Fibroblast of lung (primary cell): ENCODE data around the gene MBTPS2. TPM values are rescaled to one million over a fixed set of nuclear protein-coding genes. Genes with fewer than 3 reads are reported as not detected.
A peak's percentile ranks its signal among the peaks of the same experiment; 100 is the strongest.
"Not testable (repeated sequence)": the region's sequence is repeated elsewhere in the genome, so short reads cannot be mapped to it uniquely, and the experiment has no call there.

Experiments
- DNase-seq, 2 donors: peaks; one replicate each; pipeline versions ENCODE4 v3.0.0 to v3.0.0-alpha.2; 2010; ENCODE audit warnings: low read depth in 2 of 2
- H2AFZ ChIP-seq: 2 replicates; pipeline ENCODE4 v1.5.1; 2012; ENCODE audit warnings: low read length, control low read depth, inconsistent platforms
- H3K27ac ChIP-seq: 2 replicates; pipeline ENCODE4 v1.5.1; 2011; ENCODE audit warnings: low read length, control low read depth; ENCODE audit not compliant: insufficient read depth
- H3K27me3 ChIP-seq: 2 replicates; pipeline ENCODE4 v1.5.1; 2011; ENCODE audit warnings: mild to moderate bottlenecking, low read length; ENCODE audit not compliant: control insufficient read depth, insufficient read depth
- H3K36me3 ChIP-seq: 2 replicates; pipeline ENCODE4 v1.5.1; 2011; ENCODE audit warnings: low read length; ENCODE audit not compliant: control insufficient read depth, insufficient read depth
- H3K4me1 ChIP-seq: 2 replicates; pipeline ENCODE4 v1.5.1; 2011; ENCODE audit warnings: low read length; ENCODE audit not compliant: control insufficient read depth, insufficient read depth; ENCODE audit errors: extremely low read depth
- H3K4me2 ChIP-seq: 2 replicates; pipeline ENCODE4 v1.5.1; 2011; ENCODE audit warnings: low read length, control low read depth; ENCODE audit not compliant: insufficient read depth; ENCODE audit errors: extremely low read depth
- H3K4me3 ChIP-seq, 4 experiments: fragments of 200-600 bp in 1 of 4; sonication (generic) in 1 of 4; replicated peaks in 1 of 4; 2 replicates each; pipeline ENCODE4 v1.5.1; 2011 to 2016; ENCODE audit warnings: low read length in 4 of 4, low read depth in 3 of 4, mild to moderate bottlenecking in 3 of 4, control low read depth in 2 of 4, inconsistent platforms in 1 of 4, mixed read lengths in 1 of 4; ENCODE audit not compliant: insufficient read depth in 1 of 4; ENCODE audit errors: control extremely low read depth in 1 of 4
- H3K79me2 ChIP-seq: 2 replicates; pipeline ENCODE4 v1.5.1; 2012; ENCODE audit warnings: mild to moderate bottlenecking, low read length, inconsistent platforms; ENCODE audit not compliant: control insufficient read depth, insufficient read depth
- H3K9ac ChIP-seq: 2 replicates; pipeline ENCODE4 v1.5.1; 2011; ENCODE audit warnings: mild to moderate bottlenecking, low read length, control low read depth; ENCODE audit not compliant: insufficient read depth
- H3K9me3 ChIP-seq: 2 replicates; pipeline ENCODE4 v1.5.1; 2012; ENCODE audit warnings: low read depth, low read length; ENCODE audit not compliant: control insufficient read depth, insufficient read depth
- H4K20me1 ChIP-seq: 2 replicates; pipeline ENCODE4 v1.5.1; 2011; ENCODE audit warnings: low read length; ENCODE audit not compliant: control insufficient read depth, insufficient read depth; ENCODE audit errors: extremely low read depth
- EZH2 ChIP-seq: IDR thresholded peaks from 2 replicates; pipeline ENCODE4 v1.5.1; 2012; ENCODE audit warnings: low read length, control low read depth, mild to moderate bottlenecking; ENCODE audit errors: missing control alignments
- polyA plus RNA-seq, 2 donors: library from polyadenylated mRNA; depleted of rRNA in 1 of 2; stranded (reverse) in 1 of 2; unstranded in 1 of 2; fragments of >200 nt; gene quantifications; 2 replicates each; pipeline ENCODE4 v1.2.1, GENCODE V29; 2011 to 2012; ENCODE audit warnings: missing spikeins in 1 of 2
- total RNA-seq: library from RNA; depleted of rRNA; stranded (reverse); fragments of >200 nt; gene quantifications from 2 replicates; pipeline ENCODE4 v1.2.1, GENCODE V29; 2014
- TF ChIP-seq, protein P1 (sequence below), 2 donors: IDR thresholded peaks in 1 of 2; conservative IDR thresholded peaks in 1 of 2; 1 replicate in 1 of 2; 2 replicates in 1 of 2; pipeline ENCODE4 v1.5.1; 2011 to 2012; ENCODE audit warnings: low read length in 2 of 2, control low read depth in 1 of 2, inconsistent platforms in 1 of 2, low read depth in 1 of 2, mild to moderate bottlenecking in 1 of 2

MBTPS2 gene
- total and polyA plus RNA-seq, 2 donors (not counting 1 experiment from before 2014, with no cell fraction given) = 13.0 to 31.9 TPM

DNA sequence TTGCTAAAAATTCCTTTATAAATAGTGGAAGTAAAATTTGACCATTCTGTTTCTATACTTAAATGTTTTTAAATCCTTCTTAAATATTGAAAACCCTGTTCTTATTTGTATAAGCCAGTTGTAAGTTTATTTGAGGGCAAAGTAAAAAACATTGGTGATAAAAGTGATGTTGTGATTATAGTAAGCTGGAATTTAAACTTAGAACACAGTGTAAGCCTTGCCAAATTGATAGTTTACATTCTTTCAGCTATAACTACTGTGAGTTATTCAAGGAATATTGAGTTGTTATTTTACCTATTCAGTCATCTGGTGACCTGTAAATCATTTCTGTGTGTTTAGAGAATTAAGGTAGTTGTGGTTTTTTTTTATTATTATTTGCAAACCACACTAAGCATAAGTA, 26.0 kb downstream of the MBTPS2 start:
- TF ChIP-seq, protein P1, sequence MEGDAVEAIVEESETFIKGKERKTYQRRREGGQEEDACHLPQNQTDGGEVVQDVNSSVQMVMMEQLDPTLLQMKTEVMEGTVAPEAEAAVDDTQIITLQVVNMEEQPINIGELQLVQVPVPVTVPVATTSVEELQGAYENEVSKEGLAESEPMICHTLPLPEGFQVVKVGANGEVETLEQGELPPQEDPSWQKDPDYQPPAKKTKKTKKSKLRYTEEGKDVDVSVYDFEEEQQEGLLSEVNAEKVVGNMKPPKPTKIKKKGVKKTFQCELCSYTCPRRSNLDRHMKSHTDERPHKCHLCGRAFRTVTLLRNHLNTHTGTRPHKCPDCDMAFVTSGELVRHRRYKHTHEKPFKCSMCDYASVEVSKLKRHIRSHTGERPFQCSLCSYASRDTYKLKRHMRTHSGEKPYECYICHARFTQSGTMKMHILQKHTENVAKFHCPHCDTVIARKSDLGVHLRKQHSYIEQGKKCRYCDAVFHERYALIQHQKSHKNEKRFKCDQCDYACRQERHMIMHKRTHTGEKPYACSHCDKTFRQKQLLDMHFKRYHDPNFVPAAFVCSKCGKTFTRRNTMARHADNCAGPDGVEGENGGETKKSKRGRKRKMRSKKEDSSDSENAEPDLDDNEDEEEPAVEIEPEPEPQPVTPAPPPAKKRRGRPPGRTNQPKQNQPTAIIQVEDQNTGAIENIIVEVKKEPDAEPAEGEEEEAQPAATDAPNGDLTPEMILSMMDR (conservative IDR thresholded peaks at IDR 0.05 in 1 of 2, IDR thresholded peaks at IDR 0.05 in 1 of 2; ENCODE audit: low read depth in 1 of 2, low read length in 2 of 2) = no peak
- TF ChIP-seq EZH2 = no peak
- Histone ChIP-seq H3K27me3 (no peaks in the 10 kb centered on the region), H3K79me2 (no peaks in the 10 kb centered on the region), H2AFZ (no peak overlapping the region), H3K27ac (no peak overlapping the region), H3K36me3 (no peaks in the 10 kb centered on the region), H3K4me2 (no peak overlapping the region), H3K4me3 (no peak overlapping the region), H3K9ac (no peak overlapping the region), H3K4me1 (no peaks in the 10 kb centered on the region), H4K20me1 (no peaks in the 10 kb centered on the region), H3K9me3 (no peaks in the 10 kb centered on the region)
- DNase-seq = peak; percentile 26 to 33

DNA sequence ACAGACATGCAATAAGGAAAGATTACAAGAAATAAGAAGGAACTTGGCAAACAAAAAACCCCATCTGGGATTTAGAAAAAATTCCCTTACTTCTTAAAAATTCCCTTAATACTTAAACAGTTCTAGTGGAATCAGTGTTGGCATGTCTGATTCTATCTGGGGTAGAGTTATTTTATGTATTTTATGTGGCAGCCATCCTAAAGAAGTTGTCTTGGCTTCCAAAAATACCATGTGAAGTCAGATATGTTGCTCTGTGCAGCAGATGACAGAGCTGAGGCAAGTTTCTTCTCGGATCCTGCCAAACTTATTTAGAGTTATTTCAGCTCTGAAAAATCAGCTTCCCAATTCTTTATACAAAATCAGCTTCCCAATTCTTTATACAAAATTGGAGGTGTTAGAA, 31.1 kb downstream of the MBTPS2 start:
- H3K9ac ChIP-seq = no peak overlapping the region
- no peak overlapping the region for H3K4me3 ChIP-seq
- H3K36me3 ChIP-seq = no peaks in the 10 kb centered on the region
- H3K79me2 ChIP-seq = no peaks in the 10 kb centered on the region
- no peaks in the 10 kb centered on the region for H3K9me3 ChIP-seq
- DNase-seq = peak in 1 of 2 donors; percentile 9
- H3K4me2 ChIP-seq = no peak overlapping the region
- TF ChIP-seq EZH2 = no peak
- TF ChIP-seq, protein P1 (conservative IDR thresholded peaks at IDR 0.05 in 1 of 2, IDR thresholded peaks at IDR 0.05 in 1 of 2; ENCODE audit: low read depth in 1 of 2, low read length in 2 of 2) = no peak
- no peaks in the 10 kb centered on the region for H3K27me3 ChIP-seq
- H4K20me1 ChIP-seq = no peaks in the 10 kb centered on the region
- H3K27ac ChIP-seq = no peak overlapping the region
- no peak overlapping the region for H2AFZ ChIP-seq
- H3K4me1 ChIP-seq = no peaks in the 10 kb centered on the region

DNA sequence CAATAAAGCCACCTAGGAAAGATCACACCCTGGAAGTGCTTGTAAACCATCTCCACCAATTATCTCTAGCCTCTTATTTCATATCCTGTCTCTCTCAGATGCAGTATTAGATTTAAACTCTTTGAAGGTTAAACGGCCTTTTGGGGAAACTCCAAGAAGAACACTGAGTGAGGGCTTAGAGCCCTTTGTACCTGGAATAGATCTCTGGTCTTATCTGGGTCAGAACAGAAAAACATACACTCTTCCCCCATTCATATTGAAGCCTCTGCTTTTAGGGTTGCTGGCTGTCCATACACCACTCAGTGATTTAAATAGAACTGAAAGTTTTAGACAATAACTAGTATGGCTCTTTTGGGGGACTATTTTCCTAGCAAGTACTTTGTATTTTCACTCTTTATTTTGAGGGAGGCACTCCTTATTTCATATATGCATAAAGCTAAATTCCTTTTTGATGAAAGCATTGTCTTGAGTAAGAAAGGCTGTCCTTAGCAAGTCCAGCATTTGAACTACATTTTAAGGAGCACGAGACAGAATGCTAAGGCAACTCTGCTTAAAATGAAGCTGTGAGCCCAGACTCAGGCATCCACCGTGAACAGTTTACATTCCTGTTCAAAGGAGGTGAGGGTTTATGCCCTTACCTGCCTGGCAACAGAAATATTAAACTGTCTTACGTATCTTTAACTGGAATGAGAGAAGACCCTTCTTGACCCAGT, 33.8 kb downstream of the MBTPS2 start:
- no peaks in the 10 kb centered on the region for H3K79me2 ChIP-seq
- no peak overlapping the region for H3K4me3 ChIP-seq
- H3K4me1 ChIP-seq = no peaks in the 10 kb centered on the region
- no peaks in the 10 kb centered on the region for H3K9me3 ChIP-seq
- no peak overlapping the region for H3K27ac ChIP-seq
- no peak overlapping the region for H2AFZ ChIP-seq
- H3K36me3 ChIP-seq = no peaks in the 10 kb centered on the region
- H3K27me3 ChIP-seq = no peaks in the 10 kb centered on the region
- H3K4me2 ChIP-seq = no peak overlapping the region
- peak; percentile 24 to 26 for DNase-seq
- no peak overlapping the region for H3K9ac ChIP-seq
- TF ChIP-seq, protein P1 (conservative IDR thresholded peaks at IDR 0.05 in 1 of 2, IDR thresholded peaks at IDR 0.05 in 1 of 2; ENCODE audit: low read depth in 1 of 2, low read length in 2 of 2) = no peak
- no peaks in the 10 kb centered on the region for H4K20me1 ChIP-seq

DNA sequence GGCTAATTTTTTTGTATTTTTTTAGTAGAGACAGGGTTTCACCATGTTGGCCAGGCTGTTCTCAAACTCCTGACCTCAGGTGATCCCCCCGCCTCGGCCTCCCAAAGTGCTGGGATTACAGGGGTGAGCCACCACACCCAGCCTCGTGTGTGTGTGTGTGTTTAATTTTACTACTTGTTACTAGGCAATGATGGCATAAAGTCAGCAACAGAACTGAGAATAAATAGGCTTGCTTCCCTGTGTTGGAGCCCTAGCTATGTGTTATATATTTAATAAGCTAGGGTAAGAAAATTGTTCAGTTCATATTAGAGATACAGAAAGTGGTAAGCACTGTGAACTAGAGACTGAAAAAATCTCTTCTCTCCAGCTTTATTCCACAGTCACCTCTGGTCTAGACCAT, 34.8 kb downstream of the MBTPS2 start:
- H3K9ac ChIP-seq, H3K9me3 ChIP-seq, H4K20me1 ChIP-seq, H3K27me3 ChIP-seq, H3K4me2 ChIP-seq, DNase-seq, H3K4me3 ChIP-seq, H3K79me2 ChIP-seq, H3K4me1 ChIP-seq, H2AFZ ChIP-seq, H3K36me3 ChIP-seq, H3K27ac ChIP-seq: not testable (repeated sequence)
